ENCODE data around the gene FHIP2A.

FHIP2A gene

GRCh38 chr10:114857922-114858629 is 36.5 kb downstream of the FHIP2A start:
- no peak for DNase-seq

GRCh38 chr10:114859222-114859621 is 37.6 kb downstream of the FHIP2A start:
- DNase-seq, result no peak

GRCh38 chr10:114862456-114862855 is 40.9 kb downstream of the FHIP2A start:
- DNase-seq, result no peak

- no peak for DNase-seq
Observed at GRCh38 chr10:114867365-114867764, 45.8 kb downstream of the FHIP2A start.

- DNase-seq, result no peak
Observed at GRCh38 chr10:114868870-114869519, 47.4 kb downstream of the FHIP2A start.

- no peak for DNase-seq
Observed at GRCh38 chr10:114869520-114869892, 47.9 kb downstream of the FHIP2A start.

- no peak for DNase-seq
Observed at GRCh38 chr10:114870486-114870885, 48.9 kb downstream of the FHIP2A start.

DNA sequence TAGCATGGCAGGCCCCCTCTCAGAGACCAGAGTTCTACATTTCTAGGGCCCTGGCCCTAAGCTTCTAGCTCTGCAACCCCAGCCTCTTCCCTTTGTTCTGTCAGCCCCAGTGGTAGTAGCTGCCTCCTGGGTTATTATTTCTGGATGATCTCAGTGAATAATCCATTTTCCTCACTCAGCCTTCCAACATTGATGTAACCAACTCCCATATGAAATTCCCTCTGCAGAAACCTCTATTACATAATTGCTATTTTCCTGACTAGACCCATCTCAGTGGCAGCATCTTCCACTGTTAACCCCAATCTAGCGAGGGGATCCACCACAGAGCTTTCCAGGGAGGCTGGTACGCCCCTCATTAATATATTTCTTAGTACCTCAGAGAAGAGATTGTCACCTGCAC is 49.8 kb downstream of the FHIP2A start:
- no peak for DNase-seq
